Right ventricle myocardium inferior (tissue), 1 donor: Measurements from ENCODE around the gene RARRES2. TPM values are rescaled to one million over a fixed set of nuclear protein-coding genes. Genes with fewer than 3 reads are reported as not detected.

ENCODE experiments used
- ATAC-seq: fragments of 200-7000 bp; cut with Tn5 transposase; one replicate; pipeline ENCODE4 v1.9.1; 2020; ENCODE audit warnings: mild to moderate bottlenecking, moderate library complexity
- DNase-seq: peaks from one replicate; pipeline ENCODE4 v3.0.0; 2021; ENCODE audit errors: missing footprints
- intact Hi-C: fragments of 100-400 bp; cut with DNase I; formaldehyde crosslinking; loops from one replicate; pipeline ENCODE4 v1.11.0; 2022
- total RNA-seq: library from RNA; stranded (reverse); fragmentation: NEBNext Ultra II Directional; extraction: Animal tissue kit (Norgen Biotek cat#: 25700); gene quantifications from one replicate; pipeline ENCODE4 v1.2.1, GENCODE V29; 2021
- donor health status: DM: no; HTN: yes; CAD: no; lungs with severe emphysema.

RARRES2 gene
- total RNA-seq, 1 donor from 2014 or later = 32.6 TPM

- intact Hi-C loops = no loop called here
- ATAC-seq (no peak), DNase-seq (no peak)
Observed at GRCh38 chr7:150346922-150347321, 5.5 kb upstream of the RARRES2 start.

- no peak for ATAC-seq
- intact Hi-C loops = no loop called here
Observed at GRCh38 chr7:150345012-150345411, 3.6 kb upstream of the RARRES2 start.

DNA sequence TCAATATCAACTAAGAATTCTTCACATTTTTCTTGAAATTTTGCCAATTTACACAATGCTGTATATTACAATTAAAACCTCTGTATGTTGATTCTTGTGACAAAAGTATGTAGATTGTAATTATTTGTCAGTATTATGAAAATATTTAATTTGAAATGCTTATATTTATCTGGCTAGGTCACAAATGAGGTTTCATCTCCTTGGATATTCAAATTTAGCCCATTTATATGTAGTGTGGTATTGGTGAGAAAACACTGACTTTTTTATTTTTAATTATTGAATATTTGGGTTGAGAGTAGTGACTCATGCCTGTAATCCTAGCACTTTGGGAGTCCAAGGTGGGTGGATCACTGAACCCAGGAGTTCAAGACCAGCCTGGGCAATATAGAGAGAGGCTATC is 2.9 kb upstream of the RARRES2 start:
- ATAC-seq = no peak
- DNase-seq = no peak
- intact Hi-C loops = no loop called here

More at GRCh38 chr7:150345012-150345411, 3.6 kb upstream of the RARRES2 start:
- DNase-seq = no peak

DNA sequence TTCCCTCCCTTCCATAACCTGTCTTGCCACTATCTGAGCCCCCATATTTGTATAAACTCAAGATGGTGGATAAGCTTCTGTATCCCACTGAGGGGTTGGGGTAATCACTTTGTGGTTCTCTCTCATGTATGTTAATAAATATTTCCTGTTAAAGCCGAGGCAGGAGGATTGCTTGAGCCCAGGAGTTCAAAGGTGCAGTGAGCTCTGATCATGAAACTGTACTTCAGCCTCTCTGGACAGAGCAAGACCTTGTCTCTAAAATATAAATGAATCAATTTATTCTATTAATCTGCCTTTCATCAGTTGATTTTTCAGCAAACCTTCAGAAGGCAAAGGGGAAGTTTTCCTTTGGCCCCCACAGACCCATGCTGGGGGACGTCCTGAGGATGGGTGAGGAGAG is 1.8 kb upstream of the RARRES2 start:
- intact Hi-C loops = no loop called here
- DNase-seq (no peak), ATAC-seq (no peak)

- DNase-seq = no peak
- no peak for ATAC-seq
- intact Hi-C loops = no loop called here
Observed at GRCh38 chr7:150342121-150342408, 636 bp upstream of the RARRES2 start.

DNA sequence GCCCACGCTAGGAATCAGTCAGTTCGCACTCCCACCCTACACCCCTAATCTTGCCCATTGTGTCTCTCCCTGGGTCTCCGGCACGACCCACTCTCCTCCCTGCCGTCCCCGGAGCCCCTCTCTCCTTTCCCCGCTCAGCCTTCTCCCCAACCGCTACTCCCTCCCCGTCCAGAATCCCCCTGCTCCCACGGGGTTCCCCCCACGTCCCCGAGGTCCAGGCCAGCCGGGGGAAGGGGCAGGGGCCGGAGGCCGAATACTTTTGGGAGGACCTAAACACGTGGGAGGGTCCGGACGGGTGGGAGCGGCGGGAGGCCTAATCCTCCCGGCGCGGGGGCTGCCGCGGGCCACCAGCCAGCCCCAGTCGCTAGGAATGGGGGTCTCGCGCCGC is 560 bp downstream of the RARRES2 start:
- DNase-seq (no peak), ATAC-seq (no peak)
- intact Hi-C loops = no loop called here

DNA sequence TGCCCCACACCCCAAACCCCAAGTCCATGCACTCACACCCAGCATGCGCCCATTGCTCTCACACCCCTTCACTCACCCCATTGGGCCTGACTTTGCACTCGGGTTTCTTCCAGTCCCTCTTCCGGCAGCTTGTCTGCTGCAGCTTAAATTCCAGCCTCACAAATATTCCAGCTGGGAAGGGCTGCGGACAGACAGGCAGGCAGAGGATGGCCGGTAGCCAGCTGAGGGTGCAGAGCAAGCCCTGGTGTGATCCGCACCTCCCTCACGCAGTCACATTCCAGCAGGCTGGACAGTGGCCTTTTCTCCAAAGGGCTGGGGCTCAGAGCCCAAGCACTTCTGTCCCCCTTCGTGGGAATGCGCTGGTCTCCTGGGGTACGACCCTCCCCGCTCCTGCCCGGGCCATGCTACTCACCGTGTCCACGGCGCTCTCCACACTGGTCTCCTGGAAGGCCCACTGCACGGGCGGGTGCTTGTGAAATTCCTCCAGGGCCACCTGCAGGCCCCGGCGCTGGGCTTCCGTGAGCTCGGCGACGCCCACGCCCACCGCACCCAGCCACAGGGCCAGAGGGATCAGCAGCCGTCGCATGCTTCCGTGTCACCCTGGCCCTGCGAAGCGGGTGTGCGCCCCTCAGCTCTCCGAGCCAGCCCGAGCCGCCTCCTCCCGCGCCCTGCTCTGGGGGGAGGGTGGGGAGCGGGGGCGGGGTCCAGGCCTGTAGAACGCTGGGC is 1.2 kb downstream of the RARRES2 start:
- intact Hi-C loops = no loop called here
- peak; percentile 71 for ATAC-seq
- peak; percentile 73 for DNase-seq

GRCh38 chr7:150339409-150339809 is 2.0 kb downstream of the RARRES2 start:
- DNase-seq = no peak
- intact Hi-C loops = no loop called here
- ATAC-seq = no peak

GRCh38 chr7:150338166-150338829 is 3.1 kb downstream of the RARRES2 start:
- intact Hi-C loops = no loop called here
- DNase-seq (no peak), ATAC-seq (no peak)

DNA sequence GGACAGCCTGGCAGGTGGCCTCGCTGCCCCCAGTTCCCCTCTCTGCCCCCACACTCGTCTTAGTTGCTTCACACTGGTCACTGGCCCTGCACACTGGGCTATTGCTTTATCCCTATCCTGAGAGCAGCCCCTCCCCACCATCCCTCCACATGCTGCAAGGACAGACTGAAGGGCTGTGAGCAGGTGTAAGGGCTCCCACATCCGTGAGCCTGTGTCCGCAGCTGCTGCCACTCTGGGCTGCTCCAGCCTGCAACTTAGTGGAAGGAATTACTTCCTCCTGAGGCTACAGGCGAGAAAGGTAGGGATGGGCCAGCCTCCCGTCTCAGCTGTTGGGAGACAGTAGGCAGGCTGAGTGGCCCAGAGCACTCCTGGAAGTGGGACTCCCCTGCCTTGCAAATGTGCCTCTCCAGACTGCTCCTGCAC is 3.8 kb downstream of the RARRES2 start:
- intact Hi-C loops = no loop called here
- no peak for ATAC-seq
- DNase-seq = no peak

DNA sequence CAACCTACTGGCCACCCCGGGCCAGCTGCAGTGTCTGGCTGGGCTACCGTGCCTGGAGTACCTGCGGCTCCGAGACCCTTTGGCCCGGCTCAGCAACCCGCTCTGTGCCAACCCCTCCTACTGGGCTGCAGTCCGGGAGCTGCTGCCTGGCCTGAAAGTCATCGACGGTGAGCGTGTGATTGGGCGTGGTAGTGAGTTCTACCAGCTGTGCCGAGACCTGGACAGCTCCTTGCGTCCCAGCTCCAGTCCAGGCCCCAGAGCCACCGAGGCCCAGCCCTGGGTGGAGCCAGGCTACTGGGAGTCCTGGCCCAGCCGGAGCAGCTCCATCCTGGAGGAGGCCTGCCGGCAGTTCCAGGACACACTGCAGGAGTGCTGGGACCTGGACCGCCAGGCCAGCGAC is 4.2 kb downstream of the RARRES2 start:
- ATAC-seq = no peak

GRCh38 chr7:150336746-150337145 is 4.7 kb downstream of the RARRES2 start:
- intact Hi-C loops = no loop called here
- DNase-seq (no peak), ATAC-seq (no peak)

More for the DNA sequence above, 4.2 kb downstream of the RARRES2 start:
- intact Hi-C loops = no loop called here
- DNase-seq = no peak

- intact Hi-C loops = no loop called here
Observed at GRCh38 chr7:150335774-150336112, 5.7 kb downstream of the RARRES2 start.

GRCh38 chr7:150335108-150335773 is 6.2 kb downstream of the RARRES2 start:
- no peak for DNase-seq
- ATAC-seq = no peak
- intact Hi-C loops = no loop called here

More at GRCh38 chr7:150335774-150336112, 5.7 kb downstream of the RARRES2 start:
- DNase-seq (no peak), ATAC-seq (no peak)

- DNase-seq (no peak), ATAC-seq (no peak)
- intact Hi-C loops = no loop called here
Observed at GRCh38 chr7:150334108-150334507, 7.3 kb downstream of the RARRES2 start.

DNA sequence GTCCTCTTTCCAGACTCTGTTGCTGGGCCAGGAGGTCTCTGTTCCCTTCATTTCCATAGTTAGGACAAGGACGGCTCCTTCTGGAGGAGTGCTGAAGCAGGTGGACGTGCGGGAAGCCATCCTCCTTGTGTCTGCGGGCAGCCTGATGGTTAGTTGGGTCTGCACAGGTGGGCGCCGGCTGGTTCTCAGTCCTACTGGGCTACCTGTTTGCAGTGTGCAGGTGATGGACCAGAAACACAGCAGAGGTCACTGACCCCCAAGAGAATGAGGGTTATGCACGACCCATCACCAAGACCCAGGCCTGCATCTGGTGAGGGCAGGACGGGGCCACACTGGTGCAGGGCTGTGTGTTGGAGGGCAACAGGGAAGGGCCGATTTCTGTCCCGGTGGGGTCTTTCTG is 7.8 kb downstream of the RARRES2 start:
- intact Hi-C loops = no loop called here
- ATAC-seq = no peak

DNA sequence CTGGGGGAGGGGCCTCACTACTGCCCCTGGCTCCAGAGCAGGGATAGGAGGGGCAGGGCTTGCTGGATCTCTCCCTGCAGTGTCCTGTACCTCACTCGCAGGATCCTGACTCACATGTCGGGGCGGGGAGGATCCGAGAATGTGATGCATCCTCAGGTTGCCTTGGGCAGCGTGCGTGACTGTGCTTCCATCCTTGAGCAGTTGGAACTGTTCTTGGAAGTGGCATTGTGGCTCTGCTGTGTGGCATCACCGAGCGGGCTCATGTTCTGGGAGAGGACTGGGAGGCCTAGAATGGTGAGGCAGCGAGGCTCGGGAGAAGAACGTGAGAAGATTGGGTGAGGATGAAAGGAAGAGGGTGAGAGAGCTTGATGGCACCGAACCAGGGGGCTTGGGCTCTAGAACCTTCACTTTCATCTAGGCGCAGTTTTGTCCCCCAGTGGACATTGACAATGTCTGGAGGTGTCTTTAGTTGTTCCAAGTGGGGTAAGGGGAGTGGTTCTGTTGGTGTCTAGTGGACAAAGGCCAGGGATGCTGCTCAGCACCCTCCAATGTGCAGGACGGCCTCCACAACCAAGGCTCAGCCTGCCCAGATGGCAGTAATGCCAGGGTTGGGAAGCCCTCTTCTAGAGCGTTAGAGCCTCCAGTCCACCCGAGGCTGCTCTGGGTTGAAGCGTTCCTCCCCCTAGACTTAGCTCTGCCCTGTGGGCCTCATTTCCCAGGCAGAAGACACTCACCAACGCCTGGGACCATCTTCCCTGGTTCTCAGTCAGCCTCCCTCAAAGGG is 8.4 kb downstream of the RARRES2 start:
- intact Hi-C loops = no loop called here
- no peak for ATAC-seq
- no peak for DNase-seq

More for the DNA sequence above, 7.8 kb downstream of the RARRES2 start:
- no peak for DNase-seq

- ATAC-seq (no peak), DNase-seq (no peak)
- intact Hi-C loops = no loop called here
Observed at GRCh38 chr7:150330211-150330885, 11.1 kb downstream of the RARRES2 start.
